COLO668 (cell line): ENCODE results near the gene PRDM4.
A peak's percentile ranks its signal among the peaks of the same experiment; 100 is the strongest.

Experiments
- DNase-seq: peaks from one replicate; lab custom pipeline; 2025; ENCODE audit not compliant: unreplicated experiment; lab: John Stamatoyannopoulos, UW

Gene PRDM4

DNA sequence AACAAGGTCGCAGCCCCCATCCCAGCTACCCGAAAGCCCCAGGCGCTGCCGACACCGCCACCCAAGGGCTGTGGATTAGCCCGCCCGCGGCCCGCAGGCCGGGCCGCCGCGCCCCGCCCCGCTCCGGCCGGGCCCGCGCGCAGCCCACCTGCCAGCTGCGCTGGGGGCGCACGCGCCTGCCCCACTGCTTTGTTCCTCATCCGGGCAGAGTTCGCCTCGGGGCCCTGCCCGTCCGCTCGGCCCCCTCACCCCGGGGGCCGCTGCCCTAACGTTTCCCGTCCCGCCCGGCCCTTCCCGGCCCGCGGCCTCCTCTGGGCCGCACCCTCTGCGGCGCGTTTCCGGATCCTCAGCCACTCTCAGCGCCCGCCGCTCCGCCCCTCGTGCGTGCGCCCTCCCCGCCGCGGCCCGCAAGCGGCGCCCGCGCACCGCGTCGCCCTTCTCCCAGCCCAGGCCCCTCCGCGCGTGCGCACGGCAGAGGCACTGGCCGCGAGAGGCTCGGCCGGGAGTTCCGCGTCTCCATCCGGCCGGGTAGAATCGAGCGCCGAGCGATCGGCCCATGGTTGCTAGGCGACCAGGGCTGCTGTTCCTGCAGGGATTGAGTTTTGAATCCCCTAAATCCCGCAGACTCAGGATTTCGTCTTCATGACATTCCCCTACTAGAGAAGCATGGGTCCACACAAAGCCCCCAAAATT, at the start of gene PRDM4:
PRDM4 (minus strand) TSS at position 329 of the 693 bp plus-strand sequence. CDS start 622 bp downstream, outside the sequence.
- peak; percentile 99 for DNase-seq

DNA sequence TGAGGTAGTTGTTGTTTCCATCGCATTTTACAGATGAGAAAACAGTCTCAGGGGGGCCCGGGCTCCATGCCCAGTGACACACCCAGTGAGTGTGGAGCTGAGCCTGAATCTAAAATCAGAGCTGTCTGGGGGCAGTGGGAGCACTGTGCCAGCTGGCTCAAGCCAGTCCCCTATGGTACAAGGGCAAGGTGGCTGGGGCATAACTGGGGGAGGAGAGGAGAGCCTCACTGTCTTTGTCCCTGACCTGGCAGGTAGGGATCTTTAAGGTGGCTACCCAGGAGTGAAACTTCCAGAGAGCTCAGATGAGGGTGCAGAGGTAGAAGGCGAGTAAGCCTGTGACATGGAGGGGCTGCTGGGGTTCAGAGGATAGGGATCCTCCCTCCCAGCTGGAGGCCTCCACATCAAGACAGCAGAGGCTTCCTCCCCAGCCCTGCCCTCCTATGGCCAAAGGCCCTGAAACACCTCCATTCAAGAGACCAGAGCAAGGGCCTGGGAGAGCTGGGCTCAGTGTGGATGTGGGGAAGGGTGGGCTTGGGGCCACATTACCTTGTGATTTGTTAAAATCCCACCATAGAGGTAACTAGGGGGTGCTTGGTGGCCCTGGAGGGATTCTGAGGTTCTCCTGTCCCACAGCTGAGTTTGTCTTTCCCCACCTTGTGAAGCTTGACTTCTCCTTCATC, 46.7 kb upstream of the PRDM4 start:
- no peak for DNase-seq

DNA sequence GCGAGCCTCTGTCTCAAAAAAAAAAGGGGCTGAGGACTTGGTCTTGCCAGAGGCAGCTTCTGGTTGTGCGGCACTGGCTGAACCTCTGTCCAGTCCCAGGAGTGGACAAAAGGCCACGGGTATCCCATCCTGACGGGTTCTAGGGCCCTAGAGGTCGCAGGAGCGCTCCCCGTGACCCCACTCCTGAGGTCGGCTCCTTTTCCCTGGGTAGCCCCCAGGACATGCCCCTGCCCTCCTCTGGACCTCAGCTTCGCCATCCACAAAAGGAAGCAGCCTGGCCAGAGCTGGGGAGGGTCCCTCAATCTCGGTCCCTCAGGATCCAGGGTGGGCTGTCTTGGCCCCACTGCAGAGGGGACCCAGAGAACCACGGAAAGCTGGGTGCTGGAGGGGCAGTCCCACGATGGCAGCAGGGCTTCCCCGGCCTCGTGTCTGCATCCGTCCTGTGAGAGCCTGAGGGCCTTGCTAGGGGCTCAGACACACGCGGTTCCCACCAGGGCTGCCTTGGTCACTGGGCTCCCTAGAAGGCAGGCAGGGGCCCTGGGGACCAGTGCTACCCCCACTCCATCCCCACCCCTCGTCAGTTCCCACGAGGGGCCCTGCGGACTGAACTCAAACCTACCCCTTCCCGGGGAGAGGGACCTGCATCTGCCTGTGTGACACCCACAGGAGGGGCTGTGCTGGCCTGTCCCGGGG, 44.7 kb upstream of the PRDM4 start:
- no peak for DNase-seq

DNA sequence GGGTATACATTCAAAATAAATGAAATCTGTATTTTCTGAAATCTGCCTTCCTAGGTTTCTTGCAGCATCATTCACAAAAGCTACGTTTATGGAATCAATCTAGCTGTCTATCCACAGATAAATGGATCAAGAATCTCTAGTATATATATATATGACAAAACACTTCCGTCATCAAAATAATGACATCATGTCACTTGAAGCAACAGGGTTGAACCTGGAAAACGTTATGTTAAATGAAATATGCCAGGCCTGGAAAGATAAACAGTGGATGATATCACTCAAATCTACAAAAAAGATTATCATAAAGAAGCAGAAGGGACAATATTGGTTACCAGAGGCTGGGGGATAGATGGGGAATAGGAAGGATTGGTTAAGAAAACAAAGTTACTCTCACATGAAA, 42.2 kb upstream of the PRDM4 start:
- no peak for DNase-seq

- no peak for DNase-seq
These were observed 40.2 kb upstream of the PRDM4 start for GRCh38 chr12:107801150-107801549.

DNA sequence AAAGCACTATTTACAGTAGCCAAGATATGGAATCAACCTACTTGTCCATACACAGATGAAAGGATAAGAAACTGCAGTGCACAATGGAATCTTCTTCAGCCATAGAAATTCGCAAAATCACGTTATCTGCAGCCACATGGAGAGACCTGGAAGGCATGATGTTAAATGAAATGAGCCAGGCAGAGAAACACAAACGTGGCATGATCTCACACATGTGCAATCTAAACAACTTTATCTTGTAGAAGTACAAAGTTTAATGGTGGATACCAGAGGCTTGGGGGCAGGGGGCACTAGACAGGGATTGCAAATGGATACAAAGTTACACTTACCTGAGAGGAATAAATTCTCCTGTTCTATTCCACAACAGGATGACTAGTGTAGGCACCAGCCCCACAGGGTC, 37.6 kb upstream of the PRDM4 start:
- DNase-seq = no peak

- no peak for DNase-seq
These were observed 33.5 kb upstream of the PRDM4 start for GRCh38 chr12:107794451-107794850.

GRCh38 chr12:107791465-107792089, 30.6 kb upstream of the PRDM4 start:
- no peak for DNase-seq

DNA sequence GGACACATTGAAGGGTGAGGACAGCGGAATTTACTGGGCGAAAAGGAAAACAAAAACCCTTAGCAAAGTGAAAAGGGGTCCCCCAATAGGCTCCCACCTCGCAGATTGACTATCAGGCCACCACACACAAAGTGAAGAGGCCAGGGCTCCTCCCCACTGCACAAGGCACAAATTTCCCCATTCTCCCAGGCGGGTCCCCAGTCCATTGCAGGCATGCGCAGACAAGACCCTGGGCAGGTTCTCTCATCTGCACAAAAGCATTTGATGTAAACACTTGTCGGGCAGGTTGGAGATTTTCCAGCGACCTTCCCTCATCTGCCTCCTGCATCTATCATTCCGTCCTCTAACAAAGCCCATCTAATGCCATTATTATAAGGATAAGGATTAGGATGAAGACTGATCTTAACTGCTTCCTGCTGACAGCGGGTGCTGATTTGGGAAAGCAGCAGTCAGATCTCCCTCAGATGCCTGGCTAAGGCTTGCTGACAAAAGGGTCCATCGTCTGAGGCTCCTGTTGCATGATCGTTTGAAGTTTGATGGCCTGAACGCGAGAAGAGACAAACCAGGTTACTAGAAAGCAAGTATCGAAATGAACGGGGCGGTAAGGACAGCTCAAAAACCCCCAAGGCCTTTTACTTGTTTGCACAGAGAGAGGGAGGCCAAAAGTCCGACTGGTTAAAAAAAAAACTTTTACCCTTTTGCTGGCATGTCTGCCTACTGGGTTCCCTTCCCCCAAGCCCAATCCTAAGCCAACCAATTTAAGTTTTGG, 27.9 kb upstream of the PRDM4 start:
- DNase-seq = no peak

DNA sequence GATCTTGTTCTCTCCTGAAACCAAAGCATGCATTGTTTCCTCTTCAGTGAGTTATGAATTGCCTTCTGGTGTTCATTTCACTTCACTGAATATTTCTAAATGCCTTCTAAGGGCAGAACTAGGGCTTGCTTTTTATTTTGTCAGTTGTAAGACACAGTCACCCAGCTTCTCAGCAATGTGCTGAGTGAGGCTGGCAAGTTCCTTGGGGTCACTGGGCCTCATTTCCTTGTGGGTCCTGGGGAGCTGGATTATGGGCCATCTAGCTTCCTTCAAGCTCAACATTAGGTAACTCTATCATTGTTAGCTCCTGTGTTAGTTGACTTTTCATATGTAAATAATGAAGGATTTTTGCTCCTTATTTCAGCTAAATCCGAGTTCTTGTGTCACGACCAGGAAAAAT, 27.3 kb upstream of the PRDM4 start:
- no peak for DNase-seq

DNA sequence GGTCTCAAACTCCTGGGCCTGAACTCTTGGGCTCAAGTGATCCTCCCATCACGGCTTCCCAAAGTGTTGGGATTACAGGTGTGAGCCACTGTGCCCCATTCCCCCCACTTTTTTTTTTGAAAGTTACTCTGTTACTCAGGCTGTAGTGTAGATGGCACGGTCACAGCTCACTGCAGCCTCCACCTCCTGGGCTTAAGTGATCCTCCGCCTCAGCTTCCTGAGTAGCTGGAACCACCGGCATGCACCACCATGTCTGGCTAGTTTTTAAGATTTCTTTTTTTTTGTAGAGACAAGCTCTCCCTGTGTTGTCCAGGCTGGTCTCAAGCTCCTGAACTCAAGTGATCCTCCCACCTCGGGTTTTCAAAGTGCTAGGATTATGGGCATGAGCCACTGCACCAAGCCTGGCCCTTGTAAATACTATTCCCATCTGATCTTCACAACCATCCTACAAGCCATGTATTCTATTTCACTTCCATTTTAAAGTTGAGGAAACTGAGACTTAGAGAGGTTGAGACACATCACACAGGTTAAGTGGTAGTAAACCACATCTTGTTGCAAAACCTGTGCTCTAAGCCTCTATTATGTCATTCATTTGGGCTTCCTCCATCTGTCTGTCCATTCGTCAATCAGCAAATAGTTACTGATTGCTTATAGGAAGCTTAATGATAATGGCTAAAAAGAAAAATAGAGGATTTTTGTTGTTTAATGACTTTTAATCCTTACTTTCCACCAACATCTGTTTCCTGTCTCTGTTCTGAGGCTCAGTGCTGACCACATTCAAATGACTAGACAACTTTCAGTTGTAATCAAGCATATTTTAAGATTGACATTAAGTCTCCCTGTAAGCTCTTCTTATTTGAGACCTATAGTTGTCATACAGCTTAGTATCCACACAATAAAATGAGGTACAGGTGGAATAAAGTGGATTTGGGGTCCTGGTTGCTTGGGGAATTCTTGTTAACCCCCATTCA, 22.8 kb upstream of the PRDM4 start:
- DNase-seq = no peak

- no peak for DNase-seq
These were observed 21.1 kb upstream of the PRDM4 start for GRCh38 chr12:107782067-107782466.

DNA sequence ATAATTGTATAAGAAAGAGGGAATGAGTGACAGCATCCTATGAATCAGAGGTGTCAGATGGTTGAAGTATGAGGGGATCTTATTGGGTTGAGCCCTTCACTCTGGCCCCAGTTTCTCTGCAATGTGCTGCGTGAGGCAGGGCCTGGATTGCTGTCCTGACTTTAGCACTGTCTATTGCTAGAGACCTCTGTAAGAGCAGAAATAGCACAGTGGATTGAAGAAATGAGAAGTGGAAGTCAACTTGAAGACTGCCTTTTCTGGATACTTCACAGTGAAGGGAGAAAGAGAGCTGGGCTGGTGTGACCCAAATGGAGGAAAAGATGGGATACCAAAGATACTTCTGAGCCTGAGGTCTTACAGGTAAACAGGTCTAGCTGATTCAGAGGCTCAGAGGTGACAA, 19.4 kb upstream of the PRDM4 start:
- DNase-seq = no peak

DNA sequence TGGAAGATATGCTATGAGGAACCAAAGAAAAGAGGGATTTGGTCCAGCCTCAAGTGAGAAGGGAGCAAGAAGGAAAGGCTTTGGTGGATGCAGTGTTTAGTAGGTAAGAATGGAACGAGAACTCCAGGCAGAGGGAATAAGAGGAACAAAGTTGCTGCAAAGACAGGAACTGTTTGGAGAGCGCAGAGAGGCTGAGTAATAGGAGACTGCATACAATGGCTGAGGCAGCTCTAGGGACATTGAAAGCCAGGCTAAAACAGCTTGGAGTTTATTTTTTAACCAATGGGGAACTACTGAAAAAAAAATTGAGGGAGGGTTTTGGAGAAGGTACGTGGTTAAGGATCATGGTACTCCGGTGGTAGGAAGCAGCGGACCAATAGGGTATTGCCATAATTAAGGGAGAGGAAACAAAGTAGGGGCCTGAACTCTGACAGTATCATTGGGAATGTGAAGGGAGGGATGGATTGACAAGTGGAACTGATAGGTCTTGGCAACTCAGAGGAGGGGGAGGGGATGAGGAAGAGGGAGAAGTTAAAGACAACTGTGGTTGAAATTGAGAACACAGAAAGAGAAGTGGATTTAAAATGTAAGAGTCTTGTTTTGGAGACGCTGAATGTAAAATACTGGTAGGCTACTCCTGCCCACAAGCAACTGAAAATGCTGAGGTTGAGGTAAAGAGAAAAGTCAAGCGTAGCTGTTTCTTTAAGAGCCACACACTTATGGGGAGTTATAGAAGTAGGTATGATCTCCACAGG, 18.3 kb upstream of the PRDM4 start:
- no peak for DNase-seq

GRCh38 chr12:107778383-107779025, 17.6 kb upstream of the PRDM4 start:
- DNase-seq = no peak

- no peak for DNase-seq
These were observed 15.2 kb upstream of the PRDM4 start for GRCh38 chr12:107776171-107776570.

DNA sequence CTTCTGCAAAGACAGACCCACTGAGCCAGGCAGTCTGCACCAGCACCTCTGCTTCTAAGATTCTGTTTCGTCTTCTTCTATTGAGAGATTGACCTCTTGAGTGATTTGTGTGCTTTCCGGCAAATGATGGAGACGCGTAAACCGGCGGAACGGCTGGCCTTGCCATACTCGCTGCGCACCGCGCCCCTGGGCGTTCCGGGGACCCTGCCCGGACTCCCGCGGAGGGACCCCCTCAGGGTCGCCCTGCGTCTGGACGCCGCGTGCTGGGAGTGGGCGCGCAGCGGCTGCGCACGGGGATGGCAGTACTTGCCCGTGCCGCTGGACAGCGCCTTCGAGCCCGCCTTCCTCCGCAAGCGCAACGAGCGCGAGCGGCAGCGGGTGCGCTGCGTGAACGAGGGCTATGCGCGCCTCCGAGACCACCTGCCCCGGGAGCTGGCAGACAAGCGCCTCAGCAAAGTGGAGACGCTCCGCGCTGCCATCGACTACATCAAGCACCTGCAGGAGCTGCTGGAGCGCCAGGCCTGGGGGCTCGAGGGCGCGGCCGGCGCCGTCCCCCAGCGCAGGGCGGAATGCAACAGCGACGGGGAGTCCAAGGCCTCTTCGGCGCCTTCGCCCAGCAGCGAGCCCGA, 14.3 kb upstream of the PRDM4 start:
- no peak for DNase-seq

- DNase-seq = no peak
These were observed 13.6 kb upstream of the PRDM4 start, which contains the start of gene ASCL4 for GRCh38 chr12:107774349-107775029. Gene ASCL4, plus strand, starts transcription at chr12:107774704. Its CDS starts 515 bp downstream, at chr12:107775219.
